GM12873 (cell line): Measurements from ENCODE around the gene GPR21.

ENCODE experiments used
- CTCF ChIP-seq: IDR thresholded peaks from 2 replicates; pipeline ENCODE4 v1.5.1; 2012; ENCODE audit warnings: low read depth, mild to moderate bottlenecking, moderate library complexity, low read length, control low read depth; ENCODE audit not compliant: insufficient read depth; ENCODE audit errors: missing control alignments

Gene GPR21

GRCh38 chr9:123058834-123059233 lies 25.4 kb downstream of the GPR21 start:
- TF ChIP-seq CTCF: no peak

- no peak for TF ChIP-seq CTCF
These were observed 26.2 kb downstream of the GPR21 start for GRCh38 chr9:123059472-123060220.

GRCh38 chr9:123061216-123061615 lies 27.7 kb downstream of the GPR21 start:
- no peak for TF ChIP-seq CTCF

- TF ChIP-seq CTCF: no peak
These were observed 29.1 kb downstream of the GPR21 start for GRCh38 chr9:123062351-123063176.

GRCh38 chr9:123063177-123063598 lies 29.7 kb downstream of the GPR21 start:
- no peak for TF ChIP-seq CTCF

GRCh38 chr9:123063896-123064295 lies 30.4 kb downstream of the GPR21 start:
- no peak for TF ChIP-seq CTCF

- TF ChIP-seq CTCF: no peak
These were observed 31.2 kb downstream of the GPR21 start for GRCh38 chr9:123064716-123065115.
